Heart left ventricle (tissue), 16 donors: Measurements from ENCODE around the gene MRPL12. TPM values are rescaled to one million over a fixed set of nuclear protein-coding genes. Genes with fewer than 3 reads are reported as not detected.

Experiments
- ATAC-seq, 4 donors: fragments of 200-7000 bp; cut with Tn5 transposase; one replicate each; pipeline ENCODE4 v1.9.1; 2020 to 2022; ENCODE audit warnings: moderate library complexity in 4 of 4, mild to moderate bottlenecking in 3 of 4, moderate number of reproducible peaks in 1 of 4
- DNase-seq, 5 donors: peaks; one replicate each; pipeline ENCODE4 v3.0.0-alpha.2; 2020
- H3K27ac ChIP-seq, 12 donors: fragments of 200-600 bp; sonication (generic) in 4 of 12; one replicate each; pipeline versions ENCODE4 v1.5.0 to v1.8.0; 2016 to 2022; ENCODE audit warnings: mild to moderate bottlenecking in 2 of 12
- H3K27me3 ChIP-seq, 9 donors: fragments of 200-600 bp; sonication (generic) in 2 of 9; one replicate each; pipeline versions ENCODE4 v1.5.1 to v1.8.0; 2016 to 2022; ENCODE audit warnings: mild to moderate bottlenecking in 3 of 9
- H3K36me3 ChIP-seq, 9 donors: fragments of 200-600 bp; sonication (generic) in 2 of 9; one replicate each; pipeline versions ENCODE4 v1.5.0 to v1.8.0; 2018 to 2022; ENCODE audit warnings: mild to moderate bottlenecking in 2 of 9
- H3K4me1 ChIP-seq, 12 donors: fragments of 200-600 bp; sonication (generic) in 4 of 12; one replicate each; pipeline versions ENCODE4 v1.5.0 to v1.8.0; 2016 to 2022; ENCODE audit warnings: mild to moderate bottlenecking in 3 of 12
- H3K4me3 ChIP-seq, 12 donors: fragments of 200-600 bp; sonication (generic) in 4 of 12; one replicate each; pipeline versions ENCODE4 v1.5.0 to v1.8.0; 2017 to 2022; ENCODE audit warnings: mild to moderate bottlenecking in 9 of 12, moderate library complexity in 4 of 12
- H3K9me3 ChIP-seq, 12 donors: fragments of 200-600 bp; sonication (generic) in 4 of 12; one replicate each; pipeline versions ENCODE4 v1.5.0 to v1.8.0; 2016 to 2022; ENCODE audit warnings: mild to moderate bottlenecking in 1 of 12
- CTCF ChIP-seq, 12 donors: fragments of 200-600 bp; sonication (generic) in 4 of 12; IDR thresholded peaks; one replicate each; pipeline versions ENCODE4 v1.5.0 to v1.8.0; 2018 to 2022; ENCODE audit warnings: antibody characterized with exemption in 12 of 12, mild to moderate bottlenecking in 5 of 12
- POLR2A ChIP-seq, 2 donors: fragments of 450-650 bp; IDR thresholded peaks; one replicate each; pipeline ENCODE4 v1.6.1; 2017; ENCODE audit warnings: antibody characterized with exemption in 2 of 2, mild to moderate bottlenecking in 2 of 2, moderate library complexity in 2 of 2
- WGBS, 4 donors: extraction: QIAGEN DNeasy Blood & Tissue Kit in 2 of 4; methylation state at CpG; one replicate each; pipeline versions ENCODE4 v1.1.5 to v1.1.7; 2013 to 2018; 5-methylcytosine and 5-hydroxymethylcytosine counted together
- intact Hi-C, 10 donors: fragments of 100-400 bp; cut with DNase I; formaldehyde crosslinking; loops; one replicate each; pipeline versions ENCODE4 v1.11.1 to v1.14.2; 2022
- polyA plus RNA-seq, 2 donors: library from polyadenylated mRNA; stranded (reverse); fragments of 200-250 nt; gene quantifications; one replicate each; pipeline ENCODE4 v1.2.3, GENCODE V29; 2013
- total RNA-seq, 9 donors: library from RNA; depleted of rRNA in 2 of 9; stranded (reverse); fragments of >200 nt in 2 of 9; fragmentation: NEBNext Ultra II Directional in 3 of 9; extraction: Animal tissue kit (Norgen Biotek cat#: 25700) in 3 of 9; gene quantifications; one replicate each; pipeline versions ENCODE4 v1.1.0 to v1.2.4, GENCODE V29; 2016 to 2023
- donor health status: ischemic (EF 13 %, LVEDD 7.1; RV severe dilation, severe dysfunction).
- donor health status: healthy with polysubstance abuse.
- donor health status: DM: no; HTN: yes; CAD: no.
- donor health status: DM: no; HTN: no; CAD: no.
- donor health status: ischemic (EF 25% LVEDD 6.9; RV normal size, moderate dysfunction).
- donor health status: ischemic (EF 25% LVEDD 5.7; RV mildly dilated, moderate dysfunction).
- donor health status: healthy.
- donor health status: DM: yes; HTN: yes; CAD: no.
- donor health status: ischemic (EF 35%, LVEDD 5.7; RV mildly dilated, moderate dysfunction).
- donor health status: nonischemic (EF 11% LVEDD 7.7; RV severe dilation, severe dysfunction).
- donor health status: DM: yes; HTN: yes; CAD: no.
- donor health status: PGD.
- donor health status: ischemic (EF 29% LVEDD 5.4; RV normal size, mild dysfunction).
- donor health status: nonischemic (EF 23%, LVEDD 6.1; RV moderate dilation, normal function).

MRPL12 gene
- total and polyA plus RNA-seq, 11 donors, result 98.8 to 525 (median 133) TPM

GRCh38 chr17:81715872-81716673 is 12.9 kb downstream of the MRPL12 start:
- Histone ChIP-seq H3K9me3 (no peaks in the 10 kb centered on the region), H3K36me3 (no peaks in the 10 kb centered on the region), H3K4me3 (no peak overlapping the region), H3K27ac (no peak overlapping the region), H3K27me3 (no peaks in the 10 kb centered on the region), H3K4me1 (peaks cover 4 to 25% (median 19%) of the 10 kb centered on the region in 12 donors)
- intact Hi-C loops, result no loop called here
- DNase-seq, result no peak
- no peak for ATAC-seq
- WGBS, 4 donors, result 90 to 94% (median 92%) methylated on average over 21 to 43 of the region's 43 CpGs
- TF ChIP-seq POLR2A (IDR thresholded peaks at IDR 0.05), result no peak
- TF ChIP-seq CTCF (IDR thresholded peaks at IDR 0.05), result no peak

- no peak overlapping the region for H3K4me3 ChIP-seq
- TF ChIP-seq CTCF (IDR thresholded peaks at IDR 0.05) (no peak), POLR2A (IDR thresholded peaks at IDR 0.05) (no peak)
- H3K27ac ChIP-seq, result no peak overlapping the region
- intact Hi-C loops, result no loop called here
- WGBS, 4 donors, result 92 to 96% (median 96%) methylated on average over 11 to 12 of the region's 12 CpGs; no CpG with 5 or more reads in 1 of the 4 donors
- no peak for DNase-seq
- H3K9me3 ChIP-seq, result no peaks in the 10 kb centered on the region
- H3K27me3 ChIP-seq, result no peaks in the 10 kb centered on the region
- no peak for ATAC-seq
- H3K4me1 ChIP-seq, result peaks cover 0 to 19% (median 13%) of the 10 kb centered on the region in 12 donors
- no peaks in the 10 kb centered on the region for H3K36me3 ChIP-seq
Observed at GRCh38 chr17:81716674-81716996, 13.5 kb downstream of the MRPL12 start.

GRCh38 chr17:81717049-81717765 is 14.0 kb downstream of the MRPL12 start:
- Histone ChIP-seq H3K36me3 (no peaks in the 10 kb centered on the region), H3K4me3 (no peak overlapping the region), H3K9me3 (no peaks in the 10 kb centered on the region), H3K27me3 (no peaks in the 10 kb centered on the region), H3K27ac (no peak overlapping the region), H3K4me1 (peaks cover 0 to 21% (median 13%) of the 10 kb centered on the region in 12 donors)
- no peak for TF ChIP-seq CTCF (IDR thresholded peaks at IDR 0.05)
- no peak for TF ChIP-seq POLR2A (IDR thresholded peaks at IDR 0.05)
- intact Hi-C loops, result no loop called here
- no peak for DNase-seq
- ATAC-seq, result no peak
- 94 to 97% (median 96%) methylated on average over 10 to 25 of the region's 25 CpGs for WGBS, 4 donors

GRCh38 chr17:81717766-81718089 is 14.6 kb downstream of the MRPL12 start:
- Histone ChIP-seq H3K27me3 (no peaks in the 10 kb centered on the region), H3K4me1 (peaks cover 0 to 20% (median 14%) of the 10 kb centered on the region in 12 donors), H3K4me3 (no peak overlapping the region), H3K9me3 (no peaks in the 10 kb centered on the region), H3K27ac (no peak overlapping the region), H3K36me3 (no peaks in the 10 kb centered on the region)
- TF ChIP-seq POLR2A (IDR thresholded peaks at IDR 0.05) (no peak), CTCF (IDR thresholded peaks at IDR 0.05) (no peak)
- WGBS, 4 donors, result 90 to 100% (median 97%) methylated on average over 2 to 9 of the region's 9 CpGs
- intact Hi-C loops, result no loop called here
- DNase-seq (no peak), ATAC-seq (no peak)
